Peyer's patch (tissue), 4 donors: ENCODE results near the gene IQSEC3.

Source experiments
- POLR2A ChIP-seq, 2 donors: fragments of 450-650 bp; IDR thresholded peaks; one replicate each; pipeline ENCODE4 v1.5.1; 2017; ENCODE audit warnings: antibody characterized with exemption in 2 of 2, mild to moderate bottlenecking in 2 of 2, moderate library complexity in 2 of 2
- TF ChIP-seq, protein P1 (sequence below), 6 experiments: fragments of 450-650 bp in 4 of 6; fragments of 200-600 bp in 2 of 6; sonication (generic) in 1 of 6; IDR thresholded peaks; one replicate each; pipeline ENCODE4 v1.5.1; 2017 to 2019; ENCODE audit warnings: antibody characterized with exemption in 6 of 6, mild to moderate bottlenecking in 3 of 6, moderate library complexity in 1 of 6

DNA sequence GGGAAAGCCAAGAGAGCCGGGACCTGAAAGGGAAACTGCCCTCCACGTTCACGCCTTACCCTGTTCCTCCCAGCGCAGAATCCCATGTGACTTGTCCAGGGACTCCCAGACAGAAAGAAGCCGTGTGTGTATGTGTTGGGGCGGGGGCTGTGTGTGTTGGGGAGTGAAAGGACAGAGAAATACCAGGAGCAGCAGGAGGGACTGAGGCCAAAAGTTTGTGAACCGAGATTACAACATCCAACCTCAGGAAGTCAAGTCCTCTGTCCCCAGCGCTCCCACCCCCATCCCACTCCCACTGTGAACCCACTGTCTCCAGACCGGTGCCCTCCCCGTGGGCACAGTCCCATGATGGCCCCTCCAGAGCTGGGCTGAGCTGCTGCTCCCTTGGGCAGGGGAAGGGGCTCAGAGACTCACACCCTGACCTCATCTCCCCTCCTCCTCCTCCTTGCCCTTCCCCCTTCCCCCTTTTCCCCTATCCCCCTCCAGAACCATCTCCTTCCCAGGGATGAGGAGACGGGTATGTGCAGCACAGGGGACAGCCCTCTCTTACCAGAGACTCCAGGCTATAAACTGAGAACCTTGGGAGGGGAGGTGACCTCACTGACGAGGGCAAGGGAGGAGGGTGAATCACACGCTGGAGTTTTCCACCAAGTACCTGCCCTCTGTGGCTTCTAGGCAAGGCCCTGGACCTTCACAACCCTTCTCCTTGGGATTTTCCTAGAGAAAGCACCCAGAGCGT lies 147.6 kb downstream of the IQSEC3 start, which contains the start of gene SLC6A12:
- TF ChIP-seq, protein P1, sequence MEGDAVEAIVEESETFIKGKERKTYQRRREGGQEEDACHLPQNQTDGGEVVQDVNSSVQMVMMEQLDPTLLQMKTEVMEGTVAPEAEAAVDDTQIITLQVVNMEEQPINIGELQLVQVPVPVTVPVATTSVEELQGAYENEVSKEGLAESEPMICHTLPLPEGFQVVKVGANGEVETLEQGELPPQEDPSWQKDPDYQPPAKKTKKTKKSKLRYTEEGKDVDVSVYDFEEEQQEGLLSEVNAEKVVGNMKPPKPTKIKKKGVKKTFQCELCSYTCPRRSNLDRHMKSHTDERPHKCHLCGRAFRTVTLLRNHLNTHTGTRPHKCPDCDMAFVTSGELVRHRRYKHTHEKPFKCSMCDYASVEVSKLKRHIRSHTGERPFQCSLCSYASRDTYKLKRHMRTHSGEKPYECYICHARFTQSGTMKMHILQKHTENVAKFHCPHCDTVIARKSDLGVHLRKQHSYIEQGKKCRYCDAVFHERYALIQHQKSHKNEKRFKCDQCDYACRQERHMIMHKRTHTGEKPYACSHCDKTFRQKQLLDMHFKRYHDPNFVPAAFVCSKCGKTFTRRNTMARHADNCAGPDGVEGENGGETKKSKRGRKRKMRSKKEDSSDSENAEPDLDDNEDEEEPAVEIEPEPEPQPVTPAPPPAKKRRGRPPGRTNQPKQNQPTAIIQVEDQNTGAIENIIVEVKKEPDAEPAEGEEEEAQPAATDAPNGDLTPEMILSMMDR (IDR thresholded peaks at IDR 0.05): no peak
- TF ChIP-seq POLR2A (IDR thresholded peaks at IDR 0.05): no peak
